Kidney (tissue), 14 donors: ENCODE data around the gene VRK1. TPM values are rescaled to one million over a fixed set of nuclear protein-coding genes. Genes with fewer than 3 reads are reported as not detected.

Experiments used
- DNase-seq, 5 donors: peaks; one replicate each; pipeline ENCODE4 v3.0.0-alpha.2; 2013 to 2020
- FAIRE-seq: peaks from 2 replicates; lab custom pipeline; 2012; peaks lifted over from hg19 to GRCh38; lab: Jason Lieb, UNC
- H3K27ac ChIP-seq, 2 donors: one replicate each; pipeline ENCODE4 v1.7.0; 2013; ENCODE audit warnings: low read depth in 2 of 2, low read length in 2 of 2, inconsistent platforms in 1 of 2
- H3K27me3 ChIP-seq: one replicate; pipeline ENCODE4 v1.7.1; 2013; ENCODE audit warnings: low read length, inconsistent platforms; ENCODE audit not compliant: control insufficient read depth, insufficient read depth
- H3K36me3 ChIP-seq, 3 donors: one replicate each; pipeline versions ENCODE4 v1.7.0 to v1.7.1; 2013; ENCODE audit warnings: low read length in 3 of 3, control low read depth in 1 of 3, inconsistent platforms in 1 of 3; ENCODE audit not compliant: insufficient read depth in 3 of 3, control insufficient read depth in 2 of 3
- H3K4me1 ChIP-seq, 3 donors: one replicate each; pipeline versions ENCODE4 v1.7.0 to v1.7.1; 2013; ENCODE audit warnings: low read length in 3 of 3, inconsistent platforms in 1 of 3, low read depth in 1 of 3; ENCODE audit not compliant: control insufficient read depth in 2 of 3, insufficient read depth in 2 of 3
- H3K4me3 ChIP-seq, 3 donors: one replicate each; pipeline versions ENCODE4 v1.7.0 to v1.8.1; 2013; ENCODE audit warnings: low read length in 3 of 3, control low read depth in 1 of 3, inconsistent platforms in 1 of 3
- H3K9ac ChIP-seq, 3 donors: one replicate each; pipeline versions ENCODE4 v1.7.0 to v1.7.1; 2013; ENCODE audit warnings: low read length in 3 of 3, control low read depth in 1 of 3, inconsistent platforms in 1 of 3
- H3K9me3 ChIP-seq, 3 donors: one replicate each; pipeline versions ENCODE4 v1.7.0 to v1.7.1; 2013; ENCODE audit warnings: low read length in 3 of 3, control low read depth in 1 of 3, inconsistent platforms in 1 of 3; ENCODE audit not compliant: control insufficient read depth in 2 of 3, insufficient read depth in 1 of 3
- CTCF ChIP-seq: IDR thresholded peaks from 3 replicates; pipeline ENCODE4 v1.5.1; 2012; ENCODE audit warnings: mild to moderate bottlenecking, moderate library complexity, borderline replicate concordance; ENCODE audit not compliant: insufficient read depth; ENCODE audit errors: extremely low read depth
- intact Hi-C: fragments of 100-400 bp; cut with DNase I; formaldehyde crosslinking; loops from one replicate; pipeline ENCODE4 v1.11.1; 2022
- polyA plus RNA-seq: library from polyadenylated mRNA; stranded (reverse); fragments of 350-450 nt; fragmentation: Illumina TruSeq; extraction: RNeasy Lipid Tissue Mini Kit (QIAGEN cat#74804); gene quantifications from one replicate; pipeline ENCODE4 v1.2.3, GENCODE V29; 2014; ENCODE audit warnings: low read depth, low replicate concordance; ENCODE audit not compliant: insufficient read depth
- total RNA-seq: library from RNA; stranded (reverse); fragmentation: NEBNext Ultra II Directional; extraction: Animal tissue kit (Norgen Biotek cat#: 25700); gene quantifications from one replicate; pipeline ENCODE4 v1.2.1, GENCODE V29; 2021
- donor health status: control.
- donor health status: control.
- donor health status: control.
- donor health status: control.
- donor health status: control.
- donor health status: DM: yes; HTN: yes; CAD: no.
- donor health status: Normal renal cell carcinoma (clear cell type).

VRK1 gene
- total and polyA plus RNA-seq, 2 donors from 2014 or later = 6.6 to 15.8 TPM

- Histone ChIP-seq H3K4me3 (no peak overlapping the region), H3K36me3 (no peaks in the 10 kb centered on the region), H3K27me3 (no peaks in the 10 kb centered on the region), H3K27ac (no peak overlapping the region), H3K4me1 (no peaks in the 10 kb centered on the region), H3K9me3 (no peaks in the 10 kb centered on the region), H3K9ac (no peak overlapping the region)
- FAIRE-seq = no peak
- intact Hi-C loops = no loop called here
- no peak for TF ChIP-seq CTCF
- no peak for DNase-seq
Measured at GRCh38 chr14:96893966-96894622, 96.9 kb downstream of the VRK1 start.

GRCh38 chr14:96894966-96895365 lies 97.8 kb downstream of the VRK1 start:
- no peak overlapping the region for H3K27ac ChIP-seq
- H3K4me3 ChIP-seq = no peak overlapping the region
- no peaks in the 10 kb centered on the region for H3K4me1 ChIP-seq
- no peaks in the 10 kb centered on the region for H3K27me3 ChIP-seq
- intact Hi-C loops = no loop called here
- no peaks in the 10 kb centered on the region for H3K9me3 ChIP-seq
- DNase-seq (no peak), FAIRE-seq (no peak)
- no peaks in the 10 kb centered on the region for H3K36me3 ChIP-seq
- no peak overlapping the region for H3K9ac ChIP-seq
- no peak for TF ChIP-seq CTCF

DNA sequence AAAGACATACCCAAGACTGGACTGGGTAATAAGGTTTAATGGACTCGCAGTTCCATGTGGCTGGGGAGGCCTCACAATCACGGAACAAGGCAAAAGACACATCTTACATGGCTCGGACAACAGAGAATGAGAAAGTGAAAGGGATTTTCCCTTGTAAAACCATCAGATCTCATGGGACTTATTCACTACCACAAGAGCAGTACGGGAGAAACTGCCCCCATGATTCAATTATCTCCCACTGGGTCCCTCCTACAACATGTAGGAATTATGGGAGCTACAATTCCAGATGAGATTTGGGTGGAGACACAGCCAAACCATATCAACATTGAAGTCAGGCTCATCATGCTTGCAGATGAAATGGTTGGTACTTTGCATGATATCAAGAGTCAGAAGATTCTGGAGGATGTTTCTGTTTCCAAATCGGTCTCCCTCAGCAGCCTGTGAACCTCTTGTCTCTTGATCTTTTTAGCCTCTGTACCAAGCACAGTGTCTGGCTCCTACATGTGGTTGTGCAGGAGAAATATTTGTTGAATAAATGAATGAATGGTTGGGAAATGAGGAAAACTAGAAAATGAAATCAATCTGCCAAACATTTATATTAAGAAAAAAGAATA lies 98.6 kb downstream of the VRK1 start:
- Histone ChIP-seq H3K9me3 (no peaks in the 10 kb centered on the region), H3K4me3 (no peak overlapping the region), H3K27ac (no peak overlapping the region), H3K36me3 (no peaks in the 10 kb centered on the region), H3K9ac (no peak overlapping the region), H3K4me1 (no peaks in the 10 kb centered on the region), H3K27me3 (no peaks in the 10 kb centered on the region)
- intact Hi-C loops = no loop called here
- no peak for DNase-seq
- no peak for FAIRE-seq
- TF ChIP-seq CTCF = no peak
